Astrocyte (in vitro differentiated cells and primary cell): ENCODE data around the gene IDH2. TPM values are rescaled to one million over a fixed set of nuclear protein-coding genes. Genes with fewer than 3 reads are reported as not detected.

Experiments used
- DNase-seq: peaks from one replicate; pipeline ENCODE4 v3.0.0-alpha.2; 2010; ENCODE audit warnings: low read depth
- FAIRE-seq: peaks from 2 replicates; lab custom pipeline; 2011; peaks lifted over from hg19 to GRCh38; lab: Jason Lieb, UNC
- H2AFZ ChIP-seq: 2 replicates; pipeline ENCODE4 v1.6.0; 2012; ENCODE audit warnings: low read depth, low read length, inconsistent platforms
- H3K27ac ChIP-seq: 2 replicates; pipeline ENCODE4 v1.5.1; 2011; ENCODE audit warnings: low read depth, low read length, inconsistent platforms
- H3K27me3 ChIP-seq: 2 replicates; pipeline ENCODE4 v1.6.0; 2011; ENCODE audit warnings: low read length, inconsistent platforms; ENCODE audit not compliant: insufficient read depth
- H3K36me3 ChIP-seq: 2 replicates; pipeline ENCODE4 v1.5.1; 2011; ENCODE audit warnings: low read length, inconsistent platforms; ENCODE audit not compliant: insufficient read depth
- H3K4me1 ChIP-seq: 2 replicates; pipeline ENCODE4 v1.5.1; 2011; ENCODE audit warnings: low read length, inconsistent platforms; ENCODE audit not compliant: insufficient read depth
- H3K4me2 ChIP-seq: 2 replicates; pipeline ENCODE4 v1.6.0; 2012; ENCODE audit warnings: low read length, inconsistent platforms
- H3K4me3 ChIP-seq: 2 replicates; pipeline ENCODE4 v1.5.1; 2011; ENCODE audit warnings: low read depth, mild to moderate bottlenecking, low read length, inconsistent platforms; ENCODE audit not compliant: insufficient read depth
- H3K79me2 ChIP-seq: 2 replicates; pipeline ENCODE4 v1.6.0; 2012; ENCODE audit warnings: mild to moderate bottlenecking, low read length, inconsistent platforms; ENCODE audit not compliant: insufficient read depth
- H3K9ac ChIP-seq: 2 replicates; pipeline ENCODE4 v1.6.0; 2012; ENCODE audit warnings: mild to moderate bottlenecking, low read length, inconsistent platforms
- H3K9me3 ChIP-seq: 2 replicates; pipeline ENCODE4 v1.5.1; 2012; ENCODE audit warnings: low read depth, mild to moderate bottlenecking, low read length, inconsistent platforms; ENCODE audit not compliant: insufficient read depth
- H4K20me1 ChIP-seq: 2 replicates; pipeline ENCODE4 v1.6.0; 2012; ENCODE audit warnings: low read length, inconsistent platforms; ENCODE audit not compliant: insufficient read depth
- H3K27ac Mint-ChIP-seq: one replicate; pipeline ENCODE4 v1.8.0; 2021; ENCODE audit warnings: mild to moderate bottlenecking, mixed read lengths; ENCODE audit not compliant: unreplicated experiment
- H3K27me3 Mint-ChIP-seq: one replicate; pipeline ENCODE4 v1.8.0; 2021; ENCODE audit warnings: low read depth, mixed read lengths; ENCODE audit not compliant: unreplicated experiment
- H3K36me3 Mint-ChIP-seq: one replicate; pipeline ENCODE4 v1.8.0; 2021; ENCODE audit warnings: low read depth, mixed read lengths; ENCODE audit not compliant: unreplicated experiment
- H3K4me1 Mint-ChIP-seq: one replicate; pipeline ENCODE4 v1.8.0; 2021; ENCODE audit warnings: low read depth, mixed read lengths; ENCODE audit not compliant: unreplicated experiment
- H3K4me3 Mint-ChIP-seq: one replicate; pipeline ENCODE4 v1.8.0; 2021; ENCODE audit warnings: mild to moderate bottlenecking, moderate library complexity, mixed read lengths; ENCODE audit not compliant: unreplicated experiment
- H3K9me3 Mint-ChIP-seq: one replicate; pipeline ENCODE4 v1.8.0; 2021; ENCODE audit warnings: mild to moderate bottlenecking, mixed read lengths; ENCODE audit not compliant: unreplicated experiment
- CTCF ChIP-seq: IDR thresholded peaks from 2 replicates; pipeline ENCODE4 v1.5.1; 2011; ENCODE audit warnings: low read depth, mild to moderate bottlenecking, inconsistent platforms, low read length, moderate library complexity; ENCODE audit not compliant: insufficient read depth
- EZH2 ChIP-seq: IDR thresholded peaks from 2 replicates; pipeline ENCODE4 v1.6.1; 2012; ENCODE audit warnings: mild to moderate bottlenecking, low read length, inconsistent platforms; ENCODE audit not compliant: insufficient read depth
- total RNA-seq: library from RNA; stranded (reverse); gene quantifications from 2 replicates; pipeline ENCODE4 v1.2.1, GENCODE V29; 2021

Gene IDH2
- total RNA-seq, 1 donor from 2014 or later: 76.6 TPM

GRCh38 chr15:90130291-90130690, 28.0 kb upstream of the IDH2 start:
- no peak for DNase-seq
- Histone ChIP-seq H3K27ac (no peak overlapping the region), H3K79me2 (no peaks in the 10 kb centered on the region), H3K4me2 (no peak overlapping the region), H3K9me3 (no peaks in the 10 kb centered on the region), H3K9ac (no peak overlapping the region), H4K20me1 (no peaks in the 10 kb centered on the region), H3K4me3 (no peak overlapping the region), H3K36me3 (no peaks in the 10 kb centered on the region), H2AFZ (no peak overlapping the region), H3K27me3 (peaks cover 4% of the 10 kb centered on the region), H3K4me1 (no peaks in the 10 kb centered on the region)
- no peak for FAIRE-seq
- peaks cover 9% of the 10 kb centered on the region for H3K9me3 Mint-ChIP-seq
- TF ChIP-seq EZH2: no peak
- TF ChIP-seq CTCF: no peak
- peaks cover 24% of the 10 kb centered on the region for H3K27me3 Mint-ChIP-seq
- H3K4me3 Mint-ChIP-seq: no peak overlapping the region
- H3K27ac Mint-ChIP-seq: no peak overlapping the region
- H3K36me3 Mint-ChIP-seq: no peaks in the 10 kb centered on the region
- H3K4me1 Mint-ChIP-seq: peaks cover 7% of the 10 kb centered on the region

- Mint-ChIP-seq H3K9me3 (no peaks in the 10 kb centered on the region), H3K4me1 (peaks cover 7% of the 10 kb centered on the region), H3K36me3 (no peaks in the 10 kb centered on the region), H3K27me3 (peaks cover 6% of the 10 kb centered on the region), H3K4me3 (no peak overlapping the region), H3K27ac (no peak overlapping the region)
- FAIRE-seq (no peak), DNase-seq (no peak)
- no peak for TF ChIP-seq EZH2
- no peak for TF ChIP-seq CTCF
- H3K27ac ChIP-seq: no peak overlapping the region
- H4K20me1 ChIP-seq: no peaks in the 10 kb centered on the region
- H3K9me3 ChIP-seq: no peaks in the 10 kb centered on the region
- H3K4me2 ChIP-seq: no peak overlapping the region
- peaks cover 4% of the 10 kb centered on the region for H3K27me3 ChIP-seq
- no peaks in the 10 kb centered on the region for H3K4me1 ChIP-seq
- no peaks in the 10 kb centered on the region for H3K36me3 ChIP-seq
- H3K79me2 ChIP-seq: no peaks in the 10 kb centered on the region
- H2AFZ ChIP-seq: peak overlapping the region; percentile 10
- no peak overlapping the region for H3K9ac ChIP-seq
- H3K4me3 ChIP-seq: no peak overlapping the region
Measured at GRCh38 chr15:90126596-90127435, 24.5 kb upstream of the IDH2 start.

DNA sequence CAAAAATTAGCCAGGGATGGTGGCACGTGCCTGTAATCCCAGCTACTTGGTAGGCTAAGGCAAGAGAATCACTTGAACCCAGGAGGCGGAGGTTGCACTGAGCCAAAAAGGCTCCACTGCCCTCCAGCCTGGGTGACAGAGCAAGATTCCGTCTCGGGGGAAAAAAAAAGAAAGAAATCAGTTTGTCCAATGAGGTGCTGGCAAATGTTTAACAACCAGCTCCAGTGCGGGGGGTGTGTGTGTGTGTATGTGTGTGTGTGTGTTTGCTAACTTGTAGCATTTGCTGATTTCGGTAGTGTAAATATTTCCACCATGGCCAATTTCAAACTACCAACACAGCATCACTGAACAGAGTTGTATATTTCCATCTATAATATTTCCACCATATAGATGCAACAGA, 23.8 kb upstream of the IDH2 start:
- Mint-ChIP-seq H3K9me3 (no peaks in the 10 kb centered on the region), H3K4me3 (no peak overlapping the region), H3K4me1 (peaks cover 7% of the 10 kb centered on the region), H3K36me3 (no peaks in the 10 kb centered on the region), H3K27me3 (peaks cover 6% of the 10 kb centered on the region), H3K27ac (no peak overlapping the region)
- TF ChIP-seq CTCF (no peak), EZH2 (no peak)
- Histone ChIP-seq H3K4me2 (no peak overlapping the region), H3K9ac (no peak overlapping the region), H3K9me3 (no peaks in the 10 kb centered on the region), H4K20me1 (no peaks in the 10 kb centered on the region), H3K27ac (no peak overlapping the region), H3K36me3 (no peaks in the 10 kb centered on the region), H3K4me1 (no peaks in the 10 kb centered on the region), H3K27me3 (peaks cover 4% of the 10 kb centered on the region), H3K4me3 (no peak overlapping the region), H3K79me2 (no peaks in the 10 kb centered on the region), H2AFZ (no peak overlapping the region)
- DNase-seq: no peak
- no peak for FAIRE-seq
